ENCODE data around the gene PRKCQ. TPM values are rescaled to one million over a fixed set of nuclear protein-coding genes. Genes with fewer than 3 reads are reported as not detected.
A peak's percentile ranks its signal among the peaks of the same experiment; 100 is the strongest.

PRKCQ gene
- total RNA-seq, 8 experiments from 2014 or later, result 0.10 to 3.9 (median 1.8) TPM; not detected in 1

- Histone ChIP-seq H3K4me1 (replicated peaks in 1 of 2) (no peaks in the 10 kb centered on the region), H3K27ac (no peak overlapping the region), H3K4me3 (no peak overlapping the region)
- 8 to 92% (median 75%) methylated on average over 2 to 12 of the region's 15 CpGs for WGBS, 10 experiments
- in situ Hi-C loops (cut with MboI; ENCODE audit: low pct_unique_long_range_greater_than_20kb in 2 of 9, low sequenced_read_pairs in 9 of 9, unreplicated experiment in 9 of 9), result no loop called here
- no peak for ATAC-seq (replicated peaks in 6 of 8)
Measured at GRCh38 chr10:6603142-6604125, 23.4 kb upstream of the PRKCQ start.

- in situ Hi-C loops (cut with MboI; ENCODE audit: low pct_unique_long_range_greater_than_20kb in 2 of 9, low sequenced_read_pairs in 9 of 9, unreplicated experiment in 9 of 9), result no loop called here
- Histone ChIP-seq H3K4me3 (no peak overlapping the region), H3K27ac (no peak overlapping the region), H3K4me1 (replicated peaks in 1 of 2) (no peaks in the 10 kb centered on the region)
- no peak for ATAC-seq (replicated peaks in 6 of 8)
- WGBS, 10 experiments, result 0 to 83% (median 67%) methylated on average over 1 of the region's 1 CpG; no CpG with 5 or more reads in 3 of the 10 experiments
Measured at GRCh38 chr10:6602700-6603084, 22.6 kb upstream of the PRKCQ start.

- no peak for ATAC-seq (replicated peaks in 6 of 8)
- in situ Hi-C loops (cut with MboI; ENCODE audit: low pct_unique_long_range_greater_than_20kb in 2 of 9, low sequenced_read_pairs in 9 of 9, unreplicated experiment in 9 of 9), result no loop called here
- Histone ChIP-seq H3K27ac (no peak overlapping the region), H3K4me1 (replicated peaks in 1 of 2) (no peaks in the 10 kb centered on the region), H3K4me3 (no peak overlapping the region)
- whole genome bisulfite sequencing, 10 experiments, result 0 to 87% (median 67%) methylated on average over 1 to 2 of the region's 2 CpGs; no CpG with 5 or more reads in 1 of the 10 experiments
Measured at GRCh38 chr10:6602026-6602699, 22.1 kb upstream of the PRKCQ start.

- H3K27ac ChIP-seq, result no peak overlapping the region
- in situ Hi-C loops (cut with MboI; ENCODE audit: low pct_unique_long_range_greater_than_20kb in 2 of 9, low sequenced_read_pairs in 9 of 9, unreplicated experiment in 9 of 9), result no loop called here
- ATAC-seq (replicated peaks in 6 of 8), result no peak
- 29 to 100% (median 50%) methylated on average over 1 to 9 of the region's 9 CpGs; no CpG with 5 or more reads in 1 of the 10 experiments for WGBS, 10 experiments
- H3K4me1 ChIP-seq (replicated peaks in 1 of 2), result no peaks in the 10 kb centered on the region
- H3K4me3 ChIP-seq, result no peak overlapping the region
Measured at GRCh38 chr10:6601246-6601805, 21.2 kb upstream of the PRKCQ start.

- ATAC-seq (replicated peaks in 6 of 8), result no peak
- Histone ChIP-seq H3K4me3 (no peak overlapping the region), H3K4me1 (replicated peaks in 1 of 2) (no peaks in the 10 kb centered on the region), H3K27ac (no peak overlapping the region)
- WGBS, 10 experiments, result 10 to 100% (median 83%) methylated on average over 1 to 6 of the region's 7 CpGs
- in situ Hi-C loops (cut with MboI; ENCODE audit: low pct_unique_long_range_greater_than_20kb in 2 of 9, low sequenced_read_pairs in 9 of 9, unreplicated experiment in 9 of 9), result no loop called here
Measured at GRCh38 chr10:6600224-6600987, 20.3 kb upstream of the PRKCQ start.

- in situ Hi-C loops (cut with MboI; ENCODE audit: low pct_unique_long_range_greater_than_20kb in 2 of 9, low sequenced_read_pairs in 9 of 9, unreplicated experiment in 9 of 9), result no loop called here
- no peak overlapping the region for H3K4me3 ChIP-seq
- WGBS, 10 experiments, result 0 to 83% (median 25%) methylated on average over 1 of the region's 1 CpG; no CpG with 5 or more reads in 7 of the 10 experiments
- H3K27ac ChIP-seq, result no peak overlapping the region
- no peaks in the 10 kb centered on the region for H3K4me1 ChIP-seq (replicated peaks in 1 of 2)
- no peak for ATAC-seq (replicated peaks in 6 of 8)
Measured at GRCh38 chr10:6598679-6599078, 18.6 kb upstream of the PRKCQ start.

GRCh38 chr10:6597478-6597877 is 17.4 kb upstream of the PRKCQ start:
- H3K4me3 ChIP-seq, result no peak overlapping the region
- in situ Hi-C loops (cut with MboI; ENCODE audit: low pct_unique_long_range_greater_than_20kb in 2 of 9, low sequenced_read_pairs in 9 of 9, unreplicated experiment in 9 of 9), result no loop called here
- no peak overlapping the region for H3K27ac ChIP-seq
- ATAC-seq (replicated peaks in 6 of 8), result no peak
- no peaks in the 10 kb centered on the region for H3K4me1 ChIP-seq (replicated peaks in 1 of 2)
- WGBS, 10 experiments, result 4 to 89% (median 63%) methylated on average over 1 to 5 of the region's 5 CpGs

- H3K4me1 ChIP-seq (replicated peaks in 1 of 2), result no peaks in the 10 kb centered on the region
- 3 to 95% (median 92%) methylated on average over 2 to 4 of the region's 4 CpGs; no CpG with 5 or more reads in 1 of the 10 experiments for WGBS, 10 experiments
- in situ Hi-C loops (cut with MboI; ENCODE audit: low pct_unique_long_range_greater_than_20kb in 2 of 9, low sequenced_read_pairs in 9 of 9, unreplicated experiment in 9 of 9), result no loop called here
- no peak overlapping the region for H3K27ac ChIP-seq
- ATAC-seq (replicated peaks in 6 of 8), result no peak
- no peak overlapping the region for H3K4me3 ChIP-seq
Measured at GRCh38 chr10:6595499-6595898, 15.4 kb upstream of the PRKCQ start.

GRCh38 chr10:6593241-6593671 is 13.2 kb upstream of the PRKCQ start:
- H3K4me3 ChIP-seq, result no peak overlapping the region
- in situ Hi-C loops (cut with MboI; ENCODE audit: low pct_unique_long_range_greater_than_20kb in 2 of 9, low sequenced_read_pairs in 9 of 9, unreplicated experiment in 9 of 9), result no loop called here
- ATAC-seq (replicated peaks in 6 of 8), result peak in 1 of 8 experiments; percentile 90
- no peak overlapping the region for H3K27ac ChIP-seq
- 35 to 100% (median 84%) methylated on average over 1 to 6 of the region's 7 CpGs; no CpG with 5 or more reads in 2 of the 10 experiments for WGBS, 10 experiments
- H3K4me1 ChIP-seq (replicated peaks in 1 of 2), result no peaks in the 10 kb centered on the region

GRCh38 chr10:6592080-6592479 is 12.0 kb upstream of the PRKCQ start:
- H3K4me1 ChIP-seq (replicated peaks in 1 of 2), result no peaks in the 10 kb centered on the region
- H3K4me3 ChIP-seq, result no peak overlapping the region
- ATAC-seq (replicated peaks in 6 of 8), result no peak
- in situ Hi-C loops (cut with MboI; ENCODE audit: low pct_unique_long_range_greater_than_20kb in 2 of 9, low sequenced_read_pairs in 9 of 9, unreplicated experiment in 9 of 9), result no loop called here
- no peak overlapping the region for H3K27ac ChIP-seq

GRCh38 chr10:6591668-6592067 is 11.6 kb upstream of the PRKCQ start:
- H3K4me1 ChIP-seq (replicated peaks in 1 of 2), result no peaks in the 10 kb centered on the region
- in situ Hi-C loops (cut with MboI; ENCODE audit: low pct_unique_long_range_greater_than_20kb in 2 of 9, low sequenced_read_pairs in 9 of 9, unreplicated experiment in 9 of 9), result no loop called here
- WGBS, 10 experiments, result 0 to 86% (median 68%) methylated on average over 1 to 2 of the region's 2 CpGs; no CpG with 5 or more reads in 4 of the 10 experiments
- no peak overlapping the region for H3K4me3 ChIP-seq
- no peak overlapping the region for H3K27ac ChIP-seq
- ATAC-seq (replicated peaks in 6 of 8), result no peak

GRCh38 chr10:6590100-6590499 is 10.0 kb upstream of the PRKCQ start:
- Histone ChIP-seq H3K4me3 (no peak overlapping the region), H3K27ac (no peak overlapping the region), H3K4me1 (replicated peaks in 1 of 2) (no peaks in the 10 kb centered on the region)
- in situ Hi-C loops (cut with MboI; ENCODE audit: low pct_unique_long_range_greater_than_20kb in 2 of 9, low sequenced_read_pairs in 9 of 9, unreplicated experiment in 9 of 9), result no loop called here
- no peak for ATAC-seq (replicated peaks in 6 of 8)
- 28 to 100% (median 98%) methylated on average over 2 to 4 of the region's 4 CpGs; no CpG with 5 or more reads in 1 of the 10 experiments for WGBS, 10 experiments

All from motor neuron (in vitro differentiated cells).